Activated CD4-positive, alpha-beta T cell treated with anti-CD3 and anti-CD28 coated beads, Interleukin-2, Interleukin-6, amounts not matched to agents 100 ng/mL and 50 ng/mL, durations not matched to agents 16 hours and 8 hours (primary cell): ENCODE data around the gene CDYL.
A peak's percentile ranks its signal among the peaks of the same experiment; 100 is the strongest.
"Not testable (repeated sequence)": the region's sequence is repeated elsewhere in the genome, so short reads cannot be mapped to it uniquely, and the experiment has no call there.

Experiments used
- DNase-seq: peaks from one replicate; pipeline ENCODE4 v3.0.0-alpha.2; 2020

CDYL gene

DNA sequence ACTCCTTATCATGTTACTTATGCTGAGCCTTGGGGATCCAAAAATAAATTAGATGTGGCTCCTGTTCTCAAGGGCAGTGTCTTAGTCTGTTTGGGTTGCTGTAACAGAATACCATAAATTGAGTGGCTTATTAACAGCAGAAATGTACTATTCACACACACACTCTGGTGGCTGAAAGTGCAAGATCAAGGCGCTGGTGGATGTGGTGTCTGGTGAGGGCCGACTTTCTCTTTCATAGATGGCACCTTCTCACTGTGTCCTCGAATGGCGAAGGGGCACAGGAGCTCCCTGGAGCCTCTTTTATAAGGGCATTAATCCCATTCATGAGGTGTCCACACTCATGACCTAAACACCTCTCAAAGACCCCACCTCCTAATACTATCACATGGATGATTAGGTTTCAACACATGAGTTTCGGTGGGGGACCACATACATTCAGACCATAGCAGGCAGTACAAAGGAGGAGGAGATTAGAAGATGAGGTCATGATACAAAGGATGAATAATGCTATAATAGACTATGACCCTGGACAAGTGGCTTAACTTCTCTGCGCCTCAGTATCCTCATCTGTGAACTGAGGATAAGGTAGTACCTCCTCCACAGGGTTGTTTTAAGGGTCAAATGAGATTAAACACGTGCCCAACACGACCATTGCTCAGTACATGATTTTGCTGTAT, 193.5 kb downstream of the CDYL start:
- DNase-seq = no peak

GRCh38 chr6:4970739-4971395, 194.7 kb downstream of the CDYL start:
- no peak for DNase-seq

- DNase-seq = no peak
Measured at GRCh38 chr6:4971851-4972250, 195.6 kb downstream of the CDYL start.

- DNase-seq = no peak
Measured at GRCh38 chr6:4972438-4972837, 196.2 kb downstream of the CDYL start.

DNA sequence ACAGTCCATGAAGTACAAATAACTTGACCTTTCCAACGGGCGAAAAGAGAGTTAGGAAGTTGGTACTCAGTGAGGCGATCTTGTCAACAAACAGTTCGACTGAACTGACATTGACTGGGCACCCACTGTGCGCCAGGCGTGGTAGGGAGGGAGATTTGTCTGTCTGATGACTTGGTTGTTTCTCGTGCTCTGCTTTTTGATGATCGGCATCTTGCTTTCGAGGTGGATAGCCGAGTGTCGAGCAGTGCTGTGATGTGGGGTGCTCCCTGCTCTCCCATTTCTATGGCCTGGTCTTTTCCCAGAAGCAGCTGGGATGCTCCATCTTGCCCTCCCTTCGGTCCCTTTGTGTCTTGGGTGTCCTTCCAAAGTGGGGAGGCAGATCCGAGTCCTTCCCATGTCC, 197.2 kb downstream of the CDYL start:
- no peak for DNase-seq

GRCh38 chr6:4973982-4974745, 198.0 kb downstream of the CDYL start:
- no peak for DNase-seq

GRCh38 chr6:4974962-4975361, 198.8 kb downstream of the CDYL start:
- no peak for DNase-seq

DNA sequence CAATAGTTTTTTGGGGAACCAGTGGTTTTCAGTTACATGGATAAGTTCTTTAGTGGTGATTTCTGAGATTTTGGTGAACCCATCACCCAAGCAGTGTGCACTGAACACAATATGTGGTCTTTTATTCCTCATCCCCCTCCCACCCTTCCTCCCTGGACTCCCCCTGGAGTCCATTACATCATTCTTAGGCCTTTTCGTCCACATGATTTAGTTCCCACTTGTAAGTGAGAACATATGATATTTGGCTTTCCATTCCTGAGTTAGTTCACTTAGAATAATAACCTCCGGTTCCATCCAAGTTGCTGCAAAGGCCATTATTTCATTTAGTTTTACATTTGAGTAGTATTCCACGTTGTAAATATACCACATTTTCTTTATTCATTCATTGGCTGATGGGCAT, 199.3 kb downstream of the CDYL start:
- DNase-seq = no peak

DNA sequence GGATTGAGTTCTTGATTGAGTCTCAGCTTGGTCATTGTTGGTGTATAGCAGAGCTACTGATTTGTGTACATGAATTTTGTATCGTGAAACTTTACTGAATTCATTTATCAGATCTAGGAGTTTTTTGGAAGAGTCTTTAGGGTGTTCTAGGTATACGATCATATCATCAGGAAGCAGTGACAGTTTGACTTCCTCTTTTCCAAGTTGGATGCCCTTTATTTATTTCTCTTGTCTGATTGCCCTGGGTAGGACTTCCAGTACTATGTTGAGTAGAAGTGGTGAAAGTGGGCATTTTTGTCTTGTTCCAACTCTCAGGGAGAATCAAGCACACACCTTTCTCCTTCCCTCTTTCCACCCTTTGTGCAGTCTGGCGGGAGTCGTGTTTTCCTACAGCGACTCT, 201.3 kb downstream of the CDYL start:
- no peak for DNase-seq

GRCh38 chr6:4979426-4979825, 203.2 kb downstream of the CDYL start:
- DNase-seq = no peak

- no peak for DNase-seq
Measured at GRCh38 chr6:4981761-4982160, 205.6 kb downstream of the CDYL start.

DNA sequence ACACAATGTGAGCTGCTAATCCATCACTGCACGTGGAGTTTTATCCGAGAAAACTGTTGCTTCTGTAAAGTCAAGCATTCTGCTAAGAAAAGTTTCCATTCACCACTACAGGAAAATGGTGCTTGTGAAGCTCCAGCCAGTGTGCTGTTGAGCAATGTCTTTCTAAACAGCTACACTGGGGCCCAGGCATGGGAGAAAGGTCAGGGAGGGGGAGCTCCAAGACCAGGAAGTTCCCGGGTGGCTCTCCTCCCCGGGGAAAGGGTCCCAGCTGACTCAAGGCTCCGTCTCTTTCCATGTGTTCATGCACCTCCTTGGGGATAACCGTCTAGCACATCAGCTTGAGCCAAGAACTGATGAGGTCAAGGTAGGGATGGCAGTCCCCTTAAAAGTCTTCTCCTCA, 207.1 kb downstream of the CDYL start:
- DNase-seq = no peak

- no peak for DNase-seq
Measured at GRCh38 chr6:4986999-4987398, 210.8 kb downstream of the CDYL start.

DNA sequence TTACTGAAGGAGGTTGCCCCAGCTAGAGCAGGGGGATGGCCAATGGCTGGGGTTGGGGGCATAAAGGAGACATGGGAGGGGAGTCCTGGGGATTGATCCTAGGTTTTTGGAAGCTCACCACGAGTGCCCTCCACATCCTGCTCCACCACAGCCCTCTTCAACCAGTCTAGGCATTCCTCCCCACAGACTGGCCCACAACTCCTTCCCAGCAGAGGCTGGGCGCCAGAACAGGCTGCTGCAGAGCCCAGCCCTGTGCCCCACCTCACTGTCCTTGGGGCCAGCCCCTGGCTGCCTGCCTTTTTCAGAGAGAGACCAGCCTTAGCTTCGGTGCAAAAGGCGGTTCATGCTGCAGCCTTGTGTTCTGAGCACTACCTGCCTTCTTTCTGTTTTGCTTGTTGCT, 211.2 kb downstream of the CDYL start:
- DNase-seq = no peak

- no peak for DNase-seq
Measured at GRCh38 chr6:4994741-4995140, 218.5 kb downstream of the CDYL start.

DNA sequence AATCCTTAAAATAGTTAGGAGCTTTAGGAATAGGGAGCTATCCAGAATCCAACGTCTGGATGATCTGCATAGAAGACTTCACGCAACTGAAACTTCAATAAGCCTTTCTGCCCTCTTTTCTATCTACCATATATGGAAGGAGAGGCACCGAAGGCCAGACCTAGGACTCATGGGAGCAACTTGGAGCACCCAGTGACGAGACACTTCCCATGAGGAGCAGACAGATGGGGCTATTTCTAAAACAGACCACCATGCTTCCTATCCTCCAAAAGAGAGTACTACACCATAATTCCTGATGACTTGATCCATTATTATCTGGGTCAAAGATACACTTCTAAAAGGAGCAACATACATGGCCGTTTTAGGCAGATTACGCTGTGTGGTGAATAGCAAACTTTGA, 221.7 kb downstream of the CDYL start:
- no peak for DNase-seq

- DNase-seq = no peak
Measured at GRCh38 chr6:4999586-4999985, 223.4 kb downstream of the CDYL start.

- DNase-seq = peak; percentile 98
Measured at GRCh38 chr6:5003604-5004372, 227.6 kb downstream of the CDYL start, which contains the start of gene RPP40. Gene RPP40, minus strand, starts transcription at chr6:5004037. Its CDS starts 35 bp downstream, at chr6:5004002.

- no peak for DNase-seq
Measured at GRCh38 chr6:5004373-5005037, 228.3 kb downstream of the CDYL start.

DNA sequence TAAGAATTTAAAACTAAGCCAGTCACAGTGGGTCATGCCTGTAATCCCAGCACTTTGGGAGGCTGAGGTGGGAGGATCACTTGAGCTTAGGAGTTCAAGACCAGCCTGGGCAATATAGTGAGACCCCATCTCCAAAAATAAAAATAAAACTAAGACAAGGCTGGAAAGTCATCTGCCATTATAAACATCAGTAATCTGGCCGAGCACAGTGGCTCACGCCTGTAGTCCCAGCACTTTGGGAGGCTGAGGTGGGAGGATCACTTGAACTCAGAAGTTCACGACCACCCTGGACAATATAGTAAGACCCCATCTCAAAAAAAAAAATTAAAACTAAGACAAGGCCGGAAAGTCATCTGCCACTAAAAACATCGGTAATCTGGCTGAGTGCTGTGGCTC, 228.8 kb downstream of the CDYL start:
- not testable (repeated sequence) for DNase-seq
